Tibial nerve (tissue), 4 donors: ENCODE results near the gene OMP. TPM values are rescaled to one million over a fixed set of nuclear protein-coding genes. Genes with fewer than 3 reads are reported as not detected.

Experiments used
- DNase-seq, 2 donors: peaks; one replicate each; pipeline ENCODE4 v3.0.0-alpha.2; 2019; ENCODE audit warnings: low spot score in 2 of 2
- H3K27ac ChIP-seq, 4 donors: fragments of 200-600 bp; sonication (generic) in 3 of 4; one replicate each; pipeline ENCODE4 v1.5.1; 2017 to 2019; ENCODE audit warnings: mild to moderate bottlenecking in 1 of 4
- H3K27me3 ChIP-seq, 2 donors: fragments of 200-600 bp; sonication (generic) in 1 of 2; one replicate each; pipeline versions ENCODE4 v1.5.1 to v1.6.0; 2017 to 2019
- H3K36me3 ChIP-seq, 3 donors: fragments of 200-600 bp; sonication (generic); one replicate each; pipeline ENCODE4 v1.5.1; 2018 to 2019
- H3K4me1 ChIP-seq, 4 donors: fragments of 200-600 bp; sonication (generic) in 3 of 4; one replicate each; pipeline ENCODE4 v1.5.1; 2017 to 2019
- H3K4me3 ChIP-seq, 4 donors: fragments of 200-600 bp; sonication (generic) in 3 of 4; one replicate each; pipeline ENCODE4 v1.5.1; 2017 to 2019; ENCODE audit warnings: mild to moderate bottlenecking in 1 of 4, moderate library complexity in 1 of 4
- H3K9me3 ChIP-seq, 4 donors: fragments of 200-600 bp; sonication (generic) in 3 of 4; one replicate each; pipeline ENCODE4 v1.5.1; 2017 to 2019
- EP300 ChIP-seq, 2 donors: sonication (generic); formaldehyde crosslinking; IDR thresholded peaks; one replicate each; pipeline ENCODE4 v1.6.1; 2017; ENCODE audit warnings: antibody characterized with exemption in 2 of 2, mild to moderate bottlenecking in 1 of 2
- POLR2A ChIP-seq, 2 donors: fragments of 450-650 bp; IDR thresholded peaks; one replicate each; pipeline ENCODE4 v1.6.1; 2017; ENCODE audit warnings: antibody characterized with exemption in 2 of 2, mild to moderate bottlenecking in 2 of 2, moderate library complexity in 2 of 2
- WGBS, 2 donors: methylation state at CpG; one replicate each; pipeline ENCODE4 v1.1.5; 2018; 5-methylcytosine and 5-hydroxymethylcytosine counted together
- total RNA-seq, 4 donors: library from RNA; depleted of rRNA; stranded (reverse); fragments of >200 nt; gene quantifications; one replicate each; pipeline ENCODE4 v1.1.0, GENCODE V29; 2016
- TF ChIP-seq, protein P1 (sequence below), 5 experiments: fragments of 200-600 bp in 3 of 5; fragments of 450-650 bp in 2 of 5; sonication (generic) in 3 of 5; IDR thresholded peaks; one replicate each; pipeline ENCODE4 v1.5.1; 2016 to 2019; ENCODE audit warnings: antibody characterized with exemption in 5 of 5, mild to moderate bottlenecking in 3 of 5, moderate library complexity in 2 of 5

OMP gene
- total RNA-seq, 4 donors from 2014 or later = 9.9 TPM; not detected in 3

DNA sequence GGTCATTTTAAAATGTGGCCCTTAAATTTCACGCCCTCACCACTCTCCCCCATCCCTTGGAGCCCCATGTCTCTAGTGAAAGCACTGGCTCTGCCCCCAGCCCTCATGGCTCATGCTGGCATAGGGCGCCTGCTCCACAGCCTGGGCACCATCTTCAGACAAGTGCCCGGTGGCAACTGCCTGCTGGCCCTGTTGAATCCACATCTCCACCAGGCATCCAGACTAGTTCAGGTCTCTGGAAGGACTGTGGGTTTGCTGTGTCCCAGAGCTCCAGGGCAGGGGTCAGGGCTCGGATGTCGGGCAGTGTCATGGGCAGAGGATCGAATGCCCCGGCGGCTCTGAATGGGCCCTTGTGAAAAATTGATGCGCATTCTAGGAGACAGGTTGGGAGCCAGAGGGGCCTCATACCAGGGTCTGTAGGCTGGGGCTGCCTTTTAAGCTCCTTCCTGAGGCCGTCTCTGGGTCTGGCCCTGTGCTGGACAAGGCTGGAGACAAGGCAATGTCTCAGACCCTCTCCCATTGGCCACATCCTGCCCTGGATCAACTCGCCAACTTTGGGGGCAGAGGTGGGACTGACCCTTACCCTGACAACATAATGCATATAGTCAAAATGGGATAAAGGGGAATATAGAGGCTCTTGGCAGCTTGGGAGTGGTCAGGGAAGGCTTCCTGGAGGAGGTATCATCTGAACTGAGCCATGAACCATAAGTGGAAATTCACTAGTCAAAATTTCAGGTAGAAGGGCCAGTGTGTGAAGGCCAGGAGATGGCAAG lies 26.6 kb downstream of the OMP start:
- no peak overlapping the region for H3K4me3 ChIP-seq
- H3K27ac ChIP-seq = no peak overlapping the region
- H3K36me3 ChIP-seq = peaks cover 0 to 5% (median 0%) of the 10 kb centered on the region in 3 donors
- H3K27me3 ChIP-seq = no peaks in the 10 kb centered on the region
- no peaks in the 10 kb centered on the region for H3K9me3 ChIP-seq
- DNase-seq = no peak
- 72% methylated on average over 11 of the region's 11 CpGs for WGBS, 2 donors
- TF ChIP-seq EP300 (IDR thresholded peaks at IDR 0.05) (no peak), POLR2A (IDR thresholded peaks at IDR 0.05) (no peak)
- TF ChIP-seq, protein P1, sequence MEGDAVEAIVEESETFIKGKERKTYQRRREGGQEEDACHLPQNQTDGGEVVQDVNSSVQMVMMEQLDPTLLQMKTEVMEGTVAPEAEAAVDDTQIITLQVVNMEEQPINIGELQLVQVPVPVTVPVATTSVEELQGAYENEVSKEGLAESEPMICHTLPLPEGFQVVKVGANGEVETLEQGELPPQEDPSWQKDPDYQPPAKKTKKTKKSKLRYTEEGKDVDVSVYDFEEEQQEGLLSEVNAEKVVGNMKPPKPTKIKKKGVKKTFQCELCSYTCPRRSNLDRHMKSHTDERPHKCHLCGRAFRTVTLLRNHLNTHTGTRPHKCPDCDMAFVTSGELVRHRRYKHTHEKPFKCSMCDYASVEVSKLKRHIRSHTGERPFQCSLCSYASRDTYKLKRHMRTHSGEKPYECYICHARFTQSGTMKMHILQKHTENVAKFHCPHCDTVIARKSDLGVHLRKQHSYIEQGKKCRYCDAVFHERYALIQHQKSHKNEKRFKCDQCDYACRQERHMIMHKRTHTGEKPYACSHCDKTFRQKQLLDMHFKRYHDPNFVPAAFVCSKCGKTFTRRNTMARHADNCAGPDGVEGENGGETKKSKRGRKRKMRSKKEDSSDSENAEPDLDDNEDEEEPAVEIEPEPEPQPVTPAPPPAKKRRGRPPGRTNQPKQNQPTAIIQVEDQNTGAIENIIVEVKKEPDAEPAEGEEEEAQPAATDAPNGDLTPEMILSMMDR (IDR thresholded peaks at IDR 0.05) = no peak
- H3K4me1 ChIP-seq = peaks cover 0 to 49% (median 19%) of the 10 kb centered on the region in 4 donors

DNA sequence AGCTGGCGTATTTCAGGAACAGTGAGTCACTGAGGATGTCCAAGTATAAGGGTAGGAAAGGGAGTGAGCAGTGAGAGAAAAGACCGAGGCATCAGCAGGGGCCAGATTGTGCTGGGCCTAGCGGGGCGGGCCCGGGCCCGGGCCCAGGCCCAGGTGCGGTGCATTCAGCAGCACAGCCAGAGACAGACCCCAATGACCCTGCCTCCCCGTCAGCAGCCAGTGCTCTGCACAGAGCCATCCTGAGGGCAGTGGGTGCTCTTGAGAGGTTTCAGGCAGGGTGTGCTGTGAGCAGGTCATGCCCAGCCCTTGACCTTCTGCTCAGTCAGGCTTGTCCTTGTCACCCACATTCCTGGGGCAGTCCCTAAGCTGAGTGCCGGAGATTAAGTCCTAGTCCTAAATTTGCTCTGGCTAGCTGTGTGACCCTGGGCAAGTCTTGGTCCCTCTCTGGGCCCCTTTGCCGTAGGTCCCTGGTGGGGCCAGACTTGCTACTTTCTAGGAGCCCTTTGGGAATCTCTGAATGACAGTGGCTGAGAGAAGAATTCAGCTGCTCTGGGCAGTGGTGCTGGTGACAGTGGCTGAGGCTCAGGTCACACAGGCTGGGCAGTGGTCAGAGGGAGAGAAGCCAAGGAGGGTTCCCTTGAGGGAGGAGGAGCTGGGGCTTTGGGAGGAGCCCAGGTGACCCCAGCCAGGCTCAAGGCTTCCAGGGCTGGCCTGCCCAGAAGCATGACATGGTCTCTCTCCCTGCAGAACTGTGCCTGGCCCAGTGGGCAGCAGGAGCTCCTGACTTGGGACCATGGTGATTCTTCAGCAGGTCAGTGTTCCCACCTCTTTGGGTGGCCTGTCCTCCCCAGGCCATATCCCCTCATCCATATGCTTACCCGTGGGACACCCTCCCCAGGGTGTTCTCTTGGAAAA lies 27.5 kb downstream of the OMP start:
- 83 to 84% methylated on average over 11 of the region's 11 CpGs for WGBS, 2 donors
- peak overlapping the region in 2 of 4 donors; percentile 4 to 51 for H3K27ac ChIP-seq

DNA sequence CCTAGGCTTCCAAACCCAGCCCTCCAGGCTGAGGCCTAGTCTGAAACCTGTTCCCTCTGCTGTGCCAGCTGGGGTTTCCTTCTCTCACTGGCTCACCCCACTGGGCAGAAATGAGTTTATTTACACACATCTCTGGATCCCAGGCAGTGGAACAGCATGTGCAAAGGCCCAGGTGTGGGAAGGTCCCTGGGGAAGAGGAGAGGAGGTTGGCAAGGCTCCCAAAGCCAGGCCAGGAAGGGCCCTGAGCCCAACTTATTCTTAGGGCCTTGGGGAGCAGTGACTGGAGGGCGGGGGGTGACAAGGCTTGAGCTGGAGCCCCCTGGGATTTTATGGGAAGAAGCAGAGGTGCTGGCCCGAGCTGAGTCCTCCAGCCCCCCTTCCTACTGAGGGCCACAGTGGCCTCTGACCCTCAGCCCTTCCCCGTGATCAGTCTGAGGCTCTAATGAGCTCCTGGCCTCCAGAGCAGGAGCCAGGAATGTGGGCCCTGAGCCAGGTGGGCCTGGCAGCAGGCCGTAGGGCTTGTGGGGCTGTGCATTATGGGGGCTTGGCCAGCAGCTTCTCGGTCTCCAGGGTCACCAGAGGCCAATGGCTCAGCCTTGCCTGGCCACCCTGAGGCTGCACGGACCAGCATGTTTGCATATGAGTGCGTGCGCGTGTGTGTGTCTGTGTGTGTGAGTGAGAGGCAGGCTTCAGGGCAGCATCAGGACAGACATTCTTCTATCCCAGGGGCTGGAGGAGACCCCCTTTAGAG lies 28.3 kb downstream of the OMP start:
- H3K4me3 ChIP-seq = no peak overlapping the region
- no peaks in the 10 kb centered on the region for H3K27me3 ChIP-seq
- TF ChIP-seq POLR2A (IDR thresholded peaks at IDR 0.05) (no peak), EP300 (IDR thresholded peaks at IDR 0.05) (peak in 1 of 2 donors; percentile 18)
- H3K36me3 ChIP-seq = no peaks in the 10 kb centered on the region
- H3K4me1 ChIP-seq = peaks cover 0 to 49% (median 19%) of the 10 kb centered on the region in 4 donors
- 28 to 42% methylated on average over 9 of the region's 9 CpGs for WGBS, 2 donors
- H3K9me3 ChIP-seq = no peaks in the 10 kb centered on the region
- H3K27ac ChIP-seq = peak overlapping the region in 2 of 4 donors; percentile 50 to 51
- DNase-seq = peak; percentile 32 to 48

More for the DNA sequence above, 27.5 kb downstream of the OMP start:
- DNase-seq = no peak
- H3K4me1 ChIP-seq = peaks cover 0 to 49% (median 19%) of the 10 kb centered on the region in 4 donors
- no peaks in the 10 kb centered on the region for H3K36me3 ChIP-seq
- H3K4me3 ChIP-seq = no peak overlapping the region
- no peaks in the 10 kb centered on the region for H3K27me3 ChIP-seq
- no peaks in the 10 kb centered on the region for H3K9me3 ChIP-seq
- TF ChIP-seq EP300 (IDR thresholded peaks at IDR 0.05) (no peak), POLR2A (IDR thresholded peaks at IDR 0.05) (no peak)
- TF ChIP-seq, protein P1 (IDR thresholded peaks at IDR 0.05) = no peak

DNA sequence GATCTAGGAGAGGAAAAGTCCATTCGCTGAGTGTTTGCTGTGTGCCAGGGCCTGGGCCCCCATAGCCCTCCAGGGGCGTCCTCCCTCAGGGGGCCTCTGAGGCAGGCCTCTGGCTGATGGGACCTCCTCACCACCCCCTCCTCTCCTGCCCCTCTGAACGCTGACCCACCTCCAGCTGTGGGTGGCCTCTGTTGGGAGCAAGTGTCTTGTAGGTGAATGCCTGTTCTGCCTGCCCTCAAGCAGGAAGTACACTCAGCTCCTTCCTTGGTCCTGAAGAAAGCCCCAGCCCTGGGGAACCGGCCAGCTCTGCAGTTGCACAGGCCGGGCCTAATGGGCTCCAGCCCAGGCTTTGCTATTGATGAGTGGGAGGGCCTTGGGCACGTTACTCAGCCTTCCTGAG lies 28.9 kb downstream of the OMP start:
- no peaks in the 10 kb centered on the region for H3K36me3 ChIP-seq
- peaks cover 0 to 49% (median 18%) of the 10 kb centered on the region in 4 donors for H3K4me1 ChIP-seq
- H3K27me3 ChIP-seq = no peaks in the 10 kb centered on the region
- H3K9me3 ChIP-seq = no peaks in the 10 kb centered on the region
- TF ChIP-seq POLR2A (IDR thresholded peaks at IDR 0.05) (no peak), EP300 (IDR thresholded peaks at IDR 0.05) (no peak)
- TF ChIP-seq, protein P1 (IDR thresholded peaks at IDR 0.05) = no peak
- no peak for DNase-seq
- H3K27ac ChIP-seq = peak overlapping the region in 1 of 4 donors; percentile 51
- H3K4me3 ChIP-seq = no peak overlapping the region
- WGBS, 2 donors = 48 to 63% methylated on average over 5 to 6 of the region's 6 CpGs

DNA sequence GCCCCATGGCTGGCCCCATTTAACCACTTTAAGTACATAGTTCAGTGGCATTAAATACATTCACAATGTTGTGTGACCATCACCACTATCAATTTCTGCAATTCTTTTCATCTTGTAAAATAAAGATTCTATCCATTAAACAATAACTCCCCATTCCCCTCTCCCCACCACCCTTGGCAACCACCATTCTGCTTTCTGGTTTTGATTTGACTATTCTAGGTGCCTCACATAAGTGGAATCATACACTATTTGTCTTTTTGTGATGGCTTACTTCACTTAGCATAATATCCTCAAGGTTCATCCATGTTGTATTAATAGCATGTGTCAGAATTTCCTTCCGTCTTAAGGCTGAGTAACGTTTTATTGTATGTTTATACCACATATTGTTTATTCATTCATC lies 32.4 kb downstream of the OMP start:
- Histone ChIP-seq H3K4me3 (no peak overlapping the region), H3K27ac (no peak overlapping the region), H3K36me3 (no peaks in the 10 kb centered on the region), H3K9me3 (no peaks in the 10 kb centered on the region), H3K27me3 (peaks cover 0 to 18% of the 10 kb centered on the region in 2 donors), H3K4me1 (peaks cover 0 to 40% (median 6%) of the 10 kb centered on the region in 4 donors)
- WGBS, 2 donors = 18 to 20% methylated on average over 2 of the region's 2 CpGs
- TF ChIP-seq EP300 (IDR thresholded peaks at IDR 0.05) = no peak
- no peak for TF ChIP-seq POLR2A (IDR thresholded peaks at IDR 0.05)
- TF ChIP-seq, protein P1 (IDR thresholded peaks at IDR 0.05) = no peak
- DNase-seq = no peak
